ENCODE data around the gene LNP1. TPM values are rescaled to one million over a fixed set of nuclear protein-coding genes. Genes with fewer than 3 reads are reported as not detected.

Gene LNP1
- total and polyA plus RNA-seq, 2 of the 13 experiments (the other 11 are each of a cell fraction or from before 2014, with no cell fraction given): 3.6 to 7.0 TPM

DNA sequence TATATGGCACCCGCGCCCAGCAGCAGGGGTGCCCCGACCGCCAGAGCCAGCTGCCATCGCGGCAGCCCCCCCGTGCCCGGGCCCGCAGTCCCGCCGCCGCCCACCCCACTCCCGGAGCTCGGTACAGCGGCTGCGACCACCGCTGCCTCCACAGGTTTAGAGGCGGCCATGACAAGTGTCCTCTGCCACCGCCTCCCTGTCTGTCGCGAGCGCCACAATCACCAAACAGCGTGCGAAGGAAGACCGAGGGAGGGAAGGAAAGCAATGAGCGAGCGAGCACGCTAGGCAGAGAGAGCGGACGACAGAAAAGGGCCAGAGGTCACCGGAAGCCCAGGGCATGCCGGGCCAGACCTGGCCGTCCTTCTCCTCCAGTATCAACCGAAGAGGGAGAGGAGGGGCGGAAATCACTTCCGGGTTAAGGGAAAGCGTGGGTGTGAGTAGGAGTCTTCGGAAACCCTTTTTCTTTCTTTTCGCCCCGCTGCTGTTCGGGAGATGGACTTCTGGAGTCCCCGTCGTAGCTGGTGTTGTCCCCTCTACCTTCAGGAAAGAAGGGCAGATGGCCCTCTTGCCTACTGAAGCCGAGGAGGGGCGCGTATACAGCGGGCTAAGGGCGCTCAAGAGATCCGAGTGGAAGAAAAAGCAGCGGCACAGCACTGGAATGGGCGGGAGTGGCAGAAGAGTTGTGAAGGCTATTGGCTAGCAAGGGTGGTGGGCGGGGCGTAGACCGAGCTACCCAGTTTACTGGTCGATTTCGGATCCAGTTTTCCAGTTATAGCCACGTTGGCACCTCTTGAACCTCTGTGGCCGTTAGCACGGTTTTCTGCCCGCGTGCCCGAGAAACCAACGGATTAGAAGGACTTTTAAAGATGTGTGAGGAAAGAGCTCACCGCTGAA is at the start of gene LNP1, which contains the start of gene TOMM70 (continued):
- TF ChIP-seq ZNF589 (CRISPR knock-in tag; conservative IDR thresholded peaks at IDR 0.05) (peak; percentile 85; the same call in 1 of the 2 replicates), ZNF737 (CRISPR knock-in tag; IDR thresholded peaks at IDR 0.05; ENCODE audit: borderline replicate concordance) (peak; percentile 91; the same call in 1 of the 2 replicates), ZNF782 (CRISPR knock-in tag; IDR thresholded peaks at IDR 0.05; ENCODE audit: borderline replicate concordance) (peak; percentile 41; the same call in 1 of the 2 replicates), ZNF747 (CRISPR knock-in tag; IDR thresholded peaks at IDR 0.05; ENCODE audit: borderline replicate concordance) (peak; percentile 23), FOSL2 (CRISPR knock-in tag; IDR thresholded peaks at IDR 0.05) (peak; percentile 3; the same call in 1 of the 2 replicates), SMARCC2 (IDR thresholded peaks at IDR 0.05) (no peak), IKZF1 (IDR thresholded peaks at IDR 0.05) (no peak), NCOA2 (CRISPR knock-in tag; IDR thresholded peaks at IDR 0.05) (peak; percentile 32), SIN3A (IDR thresholded peaks at IDR 0.05; ENCODE audit: borderline replicate concordance, low read depth, low read length) (peak; percentile 95), HOXA5 (CRISPR knock-in tag; IDR thresholded peaks at IDR 0.05) (peak; percentile 44), SOX6 (IDR thresholded peaks at IDR 0.05) (no peak), SOX6 (CRISPR knock-in tag; IDR thresholded peaks at IDR 0.05) (peak; percentile 63), CHD4 (IDR thresholded peaks at IDR 0.05; ENCODE audit: borderline replicate concordance, low read length) (peak; percentile 25; the same call in 1 of the 2 replicates)
- TF ChIP-seq, protein P1, sequence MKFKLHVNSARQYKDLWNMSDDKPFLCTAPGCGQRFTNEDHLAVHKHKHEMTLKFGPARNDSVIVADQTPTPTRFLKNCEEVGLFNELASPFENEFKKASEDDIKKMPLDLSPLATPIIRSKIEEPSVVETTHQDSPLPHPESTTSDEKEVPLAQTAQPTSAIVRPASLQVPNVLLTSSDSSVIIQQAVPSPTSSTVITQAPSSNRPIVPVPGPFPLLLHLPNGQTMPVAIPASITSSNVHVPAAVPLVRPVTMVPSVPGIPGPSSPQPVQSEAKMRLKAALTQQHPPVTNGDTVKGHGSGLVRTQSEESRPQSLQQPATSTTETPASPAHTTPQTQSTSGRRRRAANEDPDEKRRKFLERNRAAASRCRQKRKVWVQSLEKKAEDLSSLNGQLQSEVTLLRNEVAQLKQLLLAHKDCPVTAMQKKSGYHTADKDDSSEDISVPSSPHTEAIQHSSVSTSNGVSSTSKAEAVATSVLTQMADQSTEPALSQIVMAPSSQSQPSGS (CRISPR knock-in tag; IDR thresholded peaks at IDR 0.05): no peak; the same call in 1 of the 2 replicates
- TF ChIP-seq, protein P2, sequence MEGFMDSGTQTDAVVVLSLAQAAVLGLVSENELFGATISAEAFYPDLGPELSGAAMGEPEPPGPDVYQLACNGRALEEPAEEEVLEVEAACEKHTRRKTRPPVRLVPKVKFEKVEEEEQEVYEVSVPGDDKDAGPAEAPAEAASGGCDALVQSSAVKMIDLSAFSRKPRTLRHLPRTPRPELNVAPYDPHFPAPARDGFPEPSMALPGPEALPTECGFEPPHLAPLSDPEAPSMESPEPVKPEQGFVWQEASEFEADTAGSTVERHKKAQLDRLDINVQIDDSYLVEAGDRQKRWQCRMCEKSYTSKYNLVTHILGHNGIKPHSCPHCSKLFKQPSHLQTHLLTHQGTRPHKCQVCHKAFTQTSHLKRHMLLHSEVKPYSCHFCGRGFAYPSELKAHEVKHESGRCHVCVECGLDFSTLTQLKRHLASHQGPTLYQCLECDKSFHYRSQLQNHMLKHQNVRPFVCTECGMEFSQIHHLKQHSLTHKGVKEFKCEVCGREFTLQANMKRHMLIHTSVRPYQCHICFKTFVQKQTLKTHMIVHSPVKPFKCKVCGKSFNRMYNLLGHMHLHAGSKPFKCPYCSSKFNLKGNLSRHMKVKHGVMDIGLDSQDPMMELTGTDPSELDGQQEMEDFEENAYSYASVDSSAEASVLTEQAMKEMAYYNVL (CRISPR knock-in tag; IDR thresholded peaks at IDR 0.05; ENCODE audit: borderline replicate concordance): peak; percentile 85
- TF ChIP-seq, protein P3, sequence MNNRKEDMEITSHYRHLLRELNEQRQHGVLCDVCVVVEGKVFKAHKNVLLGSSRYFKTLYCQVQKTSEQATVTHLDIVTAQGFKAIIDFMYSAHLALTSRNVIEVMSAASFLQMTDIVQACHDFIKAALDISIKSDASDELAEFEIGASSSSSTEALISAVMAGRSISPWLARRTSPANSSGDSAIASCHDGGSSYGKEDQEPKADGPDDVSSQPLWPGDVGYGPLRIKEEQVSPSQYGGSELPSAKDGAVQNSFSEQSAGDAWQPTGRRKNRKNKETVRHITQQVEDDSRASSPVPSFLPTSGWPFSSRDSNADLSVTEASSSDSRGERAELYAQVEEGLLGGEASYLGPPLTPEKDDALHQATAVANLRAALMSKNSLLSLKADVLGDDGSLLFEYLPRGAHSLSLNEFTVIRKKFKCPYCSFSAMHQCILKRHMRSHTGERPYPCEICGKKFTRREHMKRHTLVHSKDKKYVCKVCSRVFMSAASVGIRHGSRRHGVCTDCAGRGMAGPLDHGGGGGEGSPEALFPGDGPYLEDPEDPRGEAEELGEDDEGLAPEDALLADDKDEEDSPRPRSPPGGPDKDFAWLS (CRISPR knock-in tag; IDR thresholded peaks at IDR 0.05; ENCODE audit: borderline replicate concordance): no peak
- TF ChIP-seq, protein P4, sequence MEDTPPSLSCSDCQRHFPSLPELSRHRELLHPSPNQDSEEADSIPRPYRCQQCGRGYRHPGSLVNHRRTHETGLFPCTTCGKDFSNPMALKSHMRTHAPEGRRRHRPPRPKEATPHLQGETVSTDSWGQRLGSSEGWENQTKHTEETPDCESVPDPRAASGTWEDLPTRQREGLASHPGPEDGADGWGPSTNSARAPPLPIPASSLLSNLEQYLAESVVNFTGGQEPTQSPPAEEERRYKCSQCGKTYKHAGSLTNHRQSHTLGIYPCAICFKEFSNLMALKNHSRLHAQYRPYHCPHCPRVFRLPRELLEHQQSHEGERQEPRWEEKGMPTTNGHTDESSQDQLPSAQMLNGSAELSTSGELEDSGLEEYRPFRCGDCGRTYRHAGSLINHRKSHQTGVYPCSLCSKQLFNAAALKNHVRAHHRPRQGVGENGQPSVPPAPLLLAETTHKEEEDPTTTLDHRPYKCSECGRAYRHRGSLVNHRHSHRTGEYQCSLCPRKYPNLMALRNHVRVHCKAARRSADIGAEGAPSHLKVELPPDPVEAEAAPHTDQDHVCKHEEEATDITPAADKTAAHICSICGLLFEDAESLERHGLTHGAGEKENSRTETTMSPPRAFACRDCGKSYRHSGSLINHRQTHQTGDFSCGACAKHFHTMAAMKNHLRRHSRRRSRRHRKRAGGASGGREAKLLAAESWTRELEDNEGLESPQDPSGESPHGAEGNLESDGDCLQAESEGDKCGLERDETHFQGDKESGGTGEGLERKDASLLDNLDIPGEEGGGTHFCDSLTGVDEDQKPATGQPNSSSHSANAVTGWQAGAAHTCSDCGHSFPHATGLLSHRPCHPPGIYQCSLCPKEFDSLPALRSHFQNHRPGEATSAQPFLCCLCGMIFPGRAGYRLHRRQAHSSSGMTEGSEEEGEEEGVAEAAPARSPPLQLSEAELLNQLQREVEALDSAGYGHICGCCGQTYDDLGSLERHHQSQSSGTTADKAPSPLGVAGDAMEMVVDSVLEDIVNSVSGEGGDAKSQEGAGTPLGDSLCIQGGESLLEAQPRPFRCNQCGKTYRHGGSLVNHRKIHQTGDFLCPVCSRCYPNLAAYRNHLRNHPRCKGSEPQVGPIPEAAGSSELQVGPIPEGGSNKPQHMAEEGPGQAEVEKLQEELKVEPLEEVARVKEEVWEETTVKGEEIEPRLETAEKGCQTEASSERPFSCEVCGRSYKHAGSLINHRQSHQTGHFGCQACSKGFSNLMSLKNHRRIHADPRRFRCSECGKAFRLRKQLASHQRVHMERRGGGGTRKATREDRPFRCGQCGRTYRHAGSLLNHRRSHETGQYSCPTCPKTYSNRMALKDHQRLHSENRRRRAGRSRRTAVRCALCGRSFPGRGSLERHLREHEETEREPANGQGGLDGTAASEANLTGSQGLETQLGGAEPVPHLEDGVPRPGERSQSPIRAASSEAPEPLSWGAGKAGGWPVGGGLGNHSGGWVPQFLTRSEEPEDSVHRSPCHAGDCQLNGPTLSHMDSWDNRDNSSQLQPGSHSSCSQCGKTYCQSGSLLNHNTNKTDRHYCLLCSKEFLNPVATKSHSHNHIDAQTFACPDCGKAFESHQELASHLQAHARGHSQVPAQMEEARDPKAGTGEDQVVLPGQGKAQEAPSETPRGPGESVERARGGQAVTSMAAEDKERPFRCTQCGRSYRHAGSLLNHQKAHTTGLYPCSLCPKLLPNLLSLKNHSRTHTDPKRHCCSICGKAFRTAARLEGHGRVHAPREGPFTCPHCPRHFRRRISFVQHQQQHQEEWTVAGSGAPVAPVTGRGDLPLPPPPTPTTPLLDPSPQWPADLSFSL (CRISPR knock-in tag; IDR thresholded peaks at IDR 0.05): no peak
